Activated T-cell treated with anti-CD3 and anti-CD28 coated beads, Interleukin-2, amount 50 U/mL, for 1 hour (primary cell): Measurements from ENCODE around the gene GSTO1.
A peak's percentile ranks its signal among the peaks of the same experiment; 100 is the strongest.

Source experiments
- DNase-seq: peaks from one replicate; pipeline ENCODE4 v3.0.0-alpha.2; 2020

GSTO1 gene

DNA sequence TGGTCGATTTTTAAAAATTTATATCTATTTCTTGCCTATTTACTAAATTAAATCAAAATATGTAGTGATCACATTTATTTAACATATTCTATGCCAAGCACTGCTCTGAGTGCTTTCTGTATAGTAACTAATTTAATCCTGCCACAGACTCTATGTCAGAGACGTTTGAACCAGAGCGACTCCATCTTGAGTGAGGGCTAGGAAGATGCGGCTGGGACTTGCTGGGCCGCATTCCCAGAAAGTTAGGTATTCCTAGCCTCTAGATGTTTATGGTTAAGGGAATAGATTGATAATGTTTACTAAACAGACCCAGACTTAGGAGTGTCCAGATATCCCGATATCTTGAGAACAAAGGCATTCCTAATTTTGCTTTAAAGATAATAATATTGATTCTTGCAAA lies 3.2 kb upstream of the GSTO1 start:
- DNase-seq, result no peak

DNA sequence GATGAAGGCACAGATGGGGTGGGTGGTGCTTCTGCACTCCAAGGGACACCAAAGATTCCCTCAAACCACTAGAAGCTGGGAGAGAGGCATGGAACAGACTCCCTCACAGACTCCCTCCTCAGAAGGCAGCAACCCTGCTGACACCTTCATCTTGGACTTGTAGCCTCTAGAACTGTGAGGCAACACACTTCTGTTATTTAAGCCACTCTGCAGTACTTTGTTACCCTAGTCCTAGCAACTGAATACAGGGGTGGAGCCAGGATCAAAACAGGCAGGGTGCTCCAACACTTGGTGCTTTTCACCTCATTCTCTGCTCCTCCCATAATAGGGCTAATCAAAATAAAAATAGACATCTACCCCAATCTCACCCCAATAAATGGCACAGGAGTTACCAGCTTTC lies 2.3 kb upstream of the GSTO1 start:
- DNase-seq, result no peak

DNA sequence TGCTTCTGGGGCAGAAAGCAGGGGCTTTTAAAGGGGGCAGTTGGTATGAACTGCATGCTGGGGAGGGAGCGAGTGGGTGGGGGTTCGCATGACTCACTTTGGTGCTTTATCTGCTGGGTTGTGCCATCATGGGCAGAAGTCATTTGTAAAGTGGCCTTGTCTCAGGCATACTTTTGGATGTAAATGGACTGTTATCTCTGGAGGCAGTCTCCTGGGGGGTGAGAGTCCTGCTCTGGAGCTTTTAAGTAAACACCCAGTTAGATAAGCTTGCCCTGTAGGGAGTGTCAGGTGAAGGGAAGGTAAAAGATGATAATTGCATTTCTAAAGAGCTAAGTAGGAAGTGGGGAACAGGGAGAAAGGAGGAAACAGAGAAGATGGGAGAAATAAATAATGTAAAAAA lies 1.6 kb upstream of the GSTO1 start:
- no peak for DNase-seq

DNA sequence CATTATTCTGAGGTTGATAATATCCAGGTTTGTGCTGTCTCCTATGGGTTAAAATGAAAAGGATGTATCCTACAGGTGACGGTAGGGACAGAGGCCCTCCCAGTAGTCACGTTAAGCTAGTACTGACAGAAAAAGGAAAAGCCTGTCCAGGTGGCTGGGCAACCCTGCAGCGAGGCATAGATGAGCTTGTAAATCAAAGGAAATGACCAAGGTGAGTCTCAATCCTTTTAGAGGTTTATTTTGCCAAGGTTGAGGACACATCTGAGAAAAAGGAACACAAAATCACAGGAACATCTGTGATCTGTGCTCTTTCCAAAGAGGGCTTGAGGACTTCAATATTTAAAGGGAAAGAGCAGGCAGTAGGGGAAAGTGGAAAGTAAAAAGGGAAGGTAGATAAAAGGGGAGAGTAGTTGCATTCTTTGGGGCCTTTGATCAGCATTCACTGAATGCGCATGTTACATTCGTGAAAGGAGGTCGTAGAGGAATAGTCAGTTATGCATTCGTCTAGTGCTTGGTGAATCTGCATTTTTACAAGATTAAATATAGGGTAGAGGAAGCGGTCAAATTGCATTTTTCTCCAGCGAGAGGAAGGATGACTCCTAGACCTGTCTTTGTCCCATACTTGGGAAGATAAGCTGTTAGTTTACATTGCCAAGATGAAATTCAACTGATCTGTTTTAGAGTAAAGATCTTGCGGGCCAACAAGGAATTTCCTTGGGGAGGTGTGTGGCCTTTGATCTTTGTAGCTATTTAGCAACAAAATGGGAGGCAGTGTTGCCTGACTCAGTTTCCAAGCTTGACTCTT lies 884 bp upstream of the GSTO1 start:
- DNase-seq, result no peak

DNA sequence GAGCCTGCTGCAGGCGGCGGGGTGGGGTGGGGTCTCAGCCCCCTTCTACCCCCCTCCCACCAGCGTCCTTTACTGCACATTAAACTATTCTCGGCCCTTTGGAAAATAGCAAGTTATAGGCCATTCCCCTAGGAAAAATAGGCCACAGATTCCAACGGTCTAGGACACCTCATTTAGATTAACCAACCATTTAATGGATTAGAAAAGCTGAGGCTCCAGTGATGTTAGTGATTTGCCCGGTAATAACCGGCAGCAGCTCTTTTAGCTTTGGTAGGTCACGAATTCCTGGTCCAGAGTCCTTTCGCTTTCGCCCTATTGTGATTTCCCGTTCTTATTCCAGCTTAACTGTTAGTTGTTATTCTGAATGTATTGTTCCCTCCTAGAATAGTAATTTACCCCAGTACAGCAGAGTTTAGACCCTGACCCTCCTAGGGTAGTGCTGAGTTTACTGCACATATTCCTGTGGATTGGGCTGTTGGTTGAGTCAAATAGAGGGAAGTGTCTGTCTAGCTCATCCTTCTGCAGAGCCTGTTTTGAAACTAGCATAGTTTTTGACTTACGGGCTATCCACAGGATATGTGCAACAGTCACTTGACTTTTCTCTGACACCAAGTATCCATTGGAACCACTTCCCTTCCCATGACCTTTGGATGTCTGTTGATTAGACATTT lies 754 bp downstream of the GSTO1 start:
- no peak for DNase-seq

DNA sequence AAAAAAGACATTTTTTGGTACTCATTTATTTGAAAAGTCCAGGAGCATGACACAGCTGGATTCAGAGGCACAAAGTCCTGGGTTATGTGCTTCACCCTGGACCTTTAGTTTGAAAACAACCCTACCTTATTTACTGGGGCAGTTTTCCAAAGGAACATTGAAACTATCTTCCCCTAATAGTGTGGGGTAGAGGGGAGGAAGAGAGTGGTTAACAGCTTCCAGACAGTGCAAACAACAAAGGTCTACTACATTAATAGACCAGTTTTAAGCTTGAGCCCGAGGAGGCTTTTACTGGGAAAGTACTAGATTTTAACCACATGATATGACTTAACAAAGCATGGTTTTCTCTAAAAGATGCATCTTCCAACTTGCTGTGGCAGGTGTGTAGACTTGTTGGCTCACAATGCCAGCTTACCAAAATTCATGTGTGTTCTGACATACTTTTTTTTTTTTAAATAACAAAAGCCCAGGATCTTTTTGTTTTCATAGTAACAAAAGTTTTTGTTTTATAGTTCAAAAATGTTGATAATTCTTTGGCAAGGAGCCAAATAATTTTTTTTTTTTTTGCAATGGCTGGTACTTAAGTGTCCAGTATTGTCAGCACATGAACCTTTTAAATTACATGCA lies 1.8 kb downstream of the GSTO1 start:
- no peak for DNase-seq

DNA sequence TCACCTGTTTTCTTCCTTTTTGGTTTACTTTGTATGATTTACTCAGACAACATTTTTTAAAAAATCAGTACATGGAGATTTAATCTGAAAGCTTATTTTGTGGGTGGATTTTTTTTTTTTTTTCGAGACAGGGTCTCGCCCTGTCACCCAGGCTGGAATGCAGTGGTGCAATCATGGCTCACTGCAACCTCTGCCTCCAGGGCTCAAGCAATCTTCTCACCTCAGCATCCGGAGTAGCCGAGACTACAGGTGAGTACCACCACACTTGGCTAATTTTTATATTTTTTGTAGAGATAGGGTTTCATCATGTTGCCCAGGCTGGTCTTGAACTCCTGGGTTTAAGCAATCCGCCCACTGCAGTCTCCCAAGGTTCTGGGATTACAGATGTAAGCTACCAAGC lies 2.5 kb downstream of the GSTO1 start:
- DNase-seq, result no peak

DNA sequence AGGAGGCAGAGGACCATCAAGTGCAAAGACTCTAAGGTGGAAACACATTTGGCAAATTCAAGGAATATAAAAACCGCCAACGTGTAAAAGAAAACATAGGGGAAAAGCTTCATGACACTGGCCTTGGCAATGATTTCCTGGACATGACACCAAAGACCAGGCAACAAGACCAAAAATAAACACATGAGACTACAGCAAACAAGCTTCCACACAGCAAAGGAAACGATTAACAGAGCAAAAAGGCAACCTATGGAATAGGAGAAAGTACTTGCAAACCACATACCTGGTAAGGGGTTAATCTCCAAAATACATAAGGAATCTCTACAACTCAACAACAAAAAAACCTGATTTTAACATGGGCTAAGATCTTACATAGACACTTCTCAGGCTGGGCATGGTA lies 3.5 kb downstream of the GSTO1 start:
- DNase-seq, result no peak

DNA sequence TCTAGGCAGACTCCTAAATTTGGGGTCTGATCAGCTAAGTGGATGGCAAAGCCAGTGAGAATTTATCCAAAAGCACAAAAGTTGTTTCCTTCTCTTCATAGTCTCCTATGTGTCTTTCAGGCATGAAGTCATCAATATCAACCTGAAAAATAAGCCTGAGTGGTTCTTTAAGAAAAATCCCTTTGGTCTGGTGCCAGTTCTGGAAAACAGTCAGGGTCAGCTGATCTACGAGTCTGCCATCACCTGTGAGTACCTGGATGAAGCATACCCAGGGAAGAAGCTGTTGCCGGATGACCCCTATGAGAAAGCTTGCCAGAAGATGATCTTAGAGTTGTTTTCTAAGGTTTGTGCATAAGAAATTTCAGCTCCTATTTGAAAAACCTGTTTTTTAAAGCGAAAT lies 4.8 kb downstream of the GSTO1 start:
- no peak for DNase-seq

DNA sequence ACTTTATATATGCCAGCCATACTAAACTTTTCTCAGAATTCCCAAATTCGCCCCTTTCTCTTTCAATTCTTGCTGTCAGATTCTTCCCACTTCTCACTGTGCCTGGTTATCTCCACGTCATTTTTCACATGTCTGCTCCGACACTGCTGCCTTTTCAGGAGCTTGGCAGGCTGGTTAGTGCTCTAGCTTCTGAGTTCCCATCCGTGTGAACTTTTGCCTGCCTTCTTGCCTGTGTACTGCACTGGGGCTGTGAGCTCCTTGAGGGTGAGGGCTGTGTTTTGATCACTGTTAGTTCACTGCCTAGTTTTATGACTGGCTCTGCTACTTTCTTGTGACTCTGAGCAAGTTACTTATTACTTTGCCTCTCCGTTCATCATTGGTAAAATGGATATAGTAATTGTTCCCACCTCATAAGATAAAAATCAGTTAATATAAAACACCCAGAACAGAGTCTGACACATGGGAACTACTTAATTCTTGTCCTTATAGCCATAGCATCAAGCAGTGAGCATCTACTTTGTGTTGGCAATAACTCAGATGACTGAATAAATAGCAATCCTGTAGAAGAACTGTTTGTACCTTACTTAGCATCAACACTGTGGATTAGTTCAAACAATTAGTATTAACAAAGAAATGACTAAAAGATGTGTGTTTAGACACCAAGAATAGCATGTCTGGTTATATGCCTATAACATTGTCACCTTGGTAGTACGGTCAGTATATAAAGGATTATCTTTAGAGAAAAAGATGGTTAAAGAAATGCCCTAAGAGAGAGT lies 5.5 kb downstream of the GSTO1 start:
- no peak for DNase-seq

DNA sequence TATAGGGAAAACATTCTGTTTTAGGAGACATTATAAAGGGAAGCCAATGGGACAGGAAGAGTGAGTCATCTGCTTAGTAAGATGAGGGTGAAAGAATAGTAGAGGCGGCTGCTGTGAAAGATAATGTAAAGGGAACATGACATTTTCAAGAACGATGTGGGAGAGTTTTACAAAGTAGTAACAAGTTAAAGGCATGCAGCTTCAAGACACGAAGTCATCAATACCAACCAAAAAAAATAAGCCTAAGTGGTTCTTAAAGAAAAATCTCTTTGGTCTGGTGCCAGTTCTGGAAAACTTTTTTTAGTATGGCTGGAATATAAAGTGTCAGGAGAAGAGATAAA lies 6.1 kb downstream of the GSTO1 start:
- no peak for DNase-seq

DNA sequence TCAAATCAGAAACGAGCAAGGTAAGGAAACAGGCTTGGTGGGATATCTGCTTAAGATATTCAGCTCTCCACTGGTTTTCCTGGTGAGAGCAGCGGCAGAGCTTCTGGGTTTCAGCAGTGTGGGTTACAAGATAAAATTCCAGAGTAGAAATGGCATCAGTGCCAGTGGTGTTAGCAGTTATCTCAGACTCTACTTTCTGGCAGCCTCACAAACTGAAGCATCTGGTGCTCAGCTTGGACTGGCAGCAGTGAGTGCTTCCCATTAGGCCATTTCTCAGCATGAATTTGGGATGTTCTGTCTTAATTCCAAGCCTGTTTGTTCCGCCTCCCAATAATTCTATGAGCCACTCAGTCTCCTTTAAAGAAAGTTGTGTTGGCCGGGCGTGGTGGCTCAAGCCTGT lies 7.4 kb downstream of the GSTO1 start:
- DNase-seq, result no peak

DNA sequence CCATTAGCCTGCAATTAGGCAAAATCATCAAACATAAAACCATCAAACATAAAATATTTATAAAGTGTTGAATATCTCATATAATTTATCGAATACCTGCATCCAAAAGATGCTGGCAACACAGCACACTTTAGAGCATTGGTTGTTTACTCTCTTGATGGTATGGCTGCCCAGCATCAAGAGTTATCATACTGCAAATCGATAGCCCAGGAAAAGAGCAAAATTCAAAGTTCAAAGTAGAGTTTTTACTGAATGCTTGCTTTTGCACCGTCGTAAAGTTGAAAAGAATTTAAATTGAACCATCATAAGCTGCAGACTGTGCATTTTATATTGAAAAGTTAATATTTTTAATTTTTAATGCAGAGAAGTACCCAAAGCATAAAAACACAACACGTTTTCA lies 10.1 kb downstream of the GSTO1 start:
- DNase-seq, result no peak

DNA sequence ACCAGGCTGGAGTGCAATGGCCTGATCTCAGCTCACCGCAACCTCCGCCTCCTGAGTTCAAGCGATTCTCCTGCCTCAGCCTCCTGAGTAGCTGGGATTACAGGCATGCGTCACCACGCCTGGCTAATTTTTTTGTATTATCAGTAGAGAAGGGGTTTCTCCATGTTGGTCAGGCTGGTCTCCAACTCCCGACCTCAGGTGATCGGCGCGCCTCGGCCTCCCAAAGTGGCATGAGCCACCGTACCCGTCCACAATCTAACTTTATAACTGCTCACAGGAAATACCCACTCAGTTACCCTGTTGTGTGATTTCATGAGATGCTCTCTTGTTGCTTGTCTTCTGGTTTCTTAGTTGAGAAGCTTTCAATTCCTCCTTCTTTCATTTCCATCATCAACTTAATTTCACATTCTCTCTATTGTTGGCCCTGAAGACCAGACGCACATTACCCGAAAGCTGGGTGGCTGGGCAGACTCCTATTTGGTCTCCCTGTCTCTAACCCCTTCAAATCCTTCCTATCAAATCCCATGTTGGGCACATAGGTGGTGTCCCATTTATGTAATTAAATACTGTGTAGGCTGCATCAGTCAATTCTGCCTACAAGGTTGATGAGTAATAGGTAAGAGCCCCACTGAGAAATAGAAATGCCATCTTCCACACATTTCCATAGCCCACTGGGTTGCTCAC lies 13.2 kb downstream of the GSTO1 start:
- no peak for DNase-seq

DNA sequence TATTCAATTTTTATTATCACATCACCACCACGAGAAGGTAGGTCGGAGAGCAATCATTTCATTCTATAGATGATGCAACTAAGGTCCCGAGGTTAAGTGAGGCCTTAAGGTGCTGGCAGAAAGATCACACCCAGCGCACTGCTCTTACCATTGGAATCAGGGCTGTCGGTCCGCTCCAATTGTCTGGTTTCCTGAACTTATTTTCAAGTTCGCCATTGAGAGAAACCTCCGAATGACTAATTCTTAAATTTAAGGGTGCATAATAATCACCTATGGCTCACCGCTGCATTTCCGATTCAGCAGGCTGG lies 13.7 kb downstream of the GSTO1 start:
- DNase-seq, result no peak

DNA sequence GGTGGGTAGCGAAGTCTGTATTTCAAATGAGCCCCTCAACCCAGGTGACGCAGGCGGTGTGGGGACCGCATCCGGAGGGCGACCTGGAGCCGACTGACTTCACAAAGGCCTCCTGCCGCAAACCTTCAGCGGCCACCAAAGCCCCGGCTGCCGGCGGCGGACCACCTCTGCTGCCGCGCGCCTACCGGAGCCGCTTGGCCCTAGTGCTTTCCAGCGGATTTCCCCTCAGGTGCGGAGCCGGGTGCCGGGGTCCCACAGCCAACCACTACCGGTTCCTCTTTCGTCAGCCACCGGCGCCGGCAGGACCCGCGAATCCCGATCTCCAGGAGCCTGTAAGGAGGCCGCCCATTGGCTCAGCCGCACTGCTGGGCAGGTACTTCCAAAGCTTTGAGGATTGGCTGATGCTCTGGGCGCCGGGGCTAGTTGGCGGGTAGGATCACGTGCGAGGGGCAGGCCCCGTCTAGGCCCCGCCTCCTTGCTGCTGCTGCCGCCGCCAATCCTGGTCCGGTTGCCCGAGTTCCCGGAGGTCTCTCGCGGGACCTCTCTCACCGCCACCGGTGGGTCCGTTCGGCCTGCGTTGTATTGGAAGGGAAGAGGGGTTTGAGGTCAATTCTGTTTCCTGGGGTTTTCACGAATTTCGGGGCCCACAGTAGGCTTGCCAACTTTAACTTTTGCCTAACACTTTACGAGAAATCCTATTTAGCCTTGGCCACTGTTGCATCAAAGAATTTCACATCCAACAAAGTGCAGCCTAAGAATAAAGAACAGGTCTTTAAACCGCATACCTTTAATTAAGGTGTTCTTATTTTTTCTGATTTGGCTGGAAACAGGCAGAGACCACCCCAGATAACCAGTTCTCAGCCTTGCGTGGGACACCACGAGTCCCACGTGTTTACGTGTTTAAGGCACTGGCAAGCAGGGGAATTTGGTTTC lies 14.3 kb downstream of the GSTO1 start, which contains the start of gene GSTO2:
Gene GSTO2, plus strand, starts transcription at position 472 of the 933 bp plus-strand sequence. CDS start 5,732 bp downstream, outside the sequence.
- DNase-seq, result peak; percentile 95

DNA sequence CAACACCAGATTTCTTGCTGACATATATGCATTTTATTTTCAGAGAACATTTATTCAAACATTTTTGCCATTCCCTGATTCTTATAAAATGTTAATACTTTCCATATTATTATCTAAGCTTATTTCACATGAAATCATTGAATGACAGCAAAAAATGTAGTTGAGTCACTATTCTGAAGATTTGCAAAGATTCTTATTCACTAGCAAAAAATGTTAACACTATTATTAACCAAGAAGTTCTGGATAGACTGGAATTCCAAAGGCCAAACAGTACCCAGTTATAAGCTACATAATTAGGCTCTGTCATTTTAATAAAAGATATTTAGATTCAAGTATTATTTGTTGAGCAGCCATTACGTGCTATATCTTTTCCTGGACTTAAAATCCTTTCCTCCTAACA lies 18.6 kb downstream of the GSTO1 start:
- no peak for DNase-seq

DNA sequence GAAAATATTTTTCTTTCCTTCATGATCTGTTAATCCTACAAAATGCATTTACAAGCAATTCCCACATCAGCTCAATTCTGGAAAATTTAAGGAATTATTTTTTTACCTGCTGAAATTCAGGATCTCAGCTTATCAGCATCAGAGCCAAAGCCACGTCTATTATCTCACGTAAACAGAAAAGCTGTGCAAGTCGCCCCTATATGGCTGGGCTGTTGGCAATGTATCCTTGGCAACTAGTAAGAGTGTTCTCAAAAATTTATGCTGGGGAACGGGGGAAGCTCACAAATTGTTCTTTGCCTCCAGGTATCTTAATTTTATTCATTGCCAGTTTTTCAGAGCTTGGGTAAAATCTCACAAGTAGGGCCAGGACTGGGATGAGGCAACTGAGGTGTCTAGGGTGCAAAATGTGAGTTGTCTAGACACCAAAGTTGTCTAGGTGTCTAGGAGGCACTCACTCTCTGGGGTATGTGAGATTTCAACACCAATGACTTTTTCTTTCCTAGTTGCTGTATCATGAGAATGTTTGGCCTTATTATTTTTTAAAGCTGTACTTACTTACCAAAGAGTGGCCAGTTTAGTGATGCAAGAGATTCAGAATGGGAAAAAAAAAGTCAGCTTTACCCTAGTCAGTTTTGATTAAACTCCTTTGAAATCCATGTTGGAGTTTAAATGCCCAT lies 19.3 kb downstream of the GSTO1 start:
- DNase-seq, result no peak

DNA sequence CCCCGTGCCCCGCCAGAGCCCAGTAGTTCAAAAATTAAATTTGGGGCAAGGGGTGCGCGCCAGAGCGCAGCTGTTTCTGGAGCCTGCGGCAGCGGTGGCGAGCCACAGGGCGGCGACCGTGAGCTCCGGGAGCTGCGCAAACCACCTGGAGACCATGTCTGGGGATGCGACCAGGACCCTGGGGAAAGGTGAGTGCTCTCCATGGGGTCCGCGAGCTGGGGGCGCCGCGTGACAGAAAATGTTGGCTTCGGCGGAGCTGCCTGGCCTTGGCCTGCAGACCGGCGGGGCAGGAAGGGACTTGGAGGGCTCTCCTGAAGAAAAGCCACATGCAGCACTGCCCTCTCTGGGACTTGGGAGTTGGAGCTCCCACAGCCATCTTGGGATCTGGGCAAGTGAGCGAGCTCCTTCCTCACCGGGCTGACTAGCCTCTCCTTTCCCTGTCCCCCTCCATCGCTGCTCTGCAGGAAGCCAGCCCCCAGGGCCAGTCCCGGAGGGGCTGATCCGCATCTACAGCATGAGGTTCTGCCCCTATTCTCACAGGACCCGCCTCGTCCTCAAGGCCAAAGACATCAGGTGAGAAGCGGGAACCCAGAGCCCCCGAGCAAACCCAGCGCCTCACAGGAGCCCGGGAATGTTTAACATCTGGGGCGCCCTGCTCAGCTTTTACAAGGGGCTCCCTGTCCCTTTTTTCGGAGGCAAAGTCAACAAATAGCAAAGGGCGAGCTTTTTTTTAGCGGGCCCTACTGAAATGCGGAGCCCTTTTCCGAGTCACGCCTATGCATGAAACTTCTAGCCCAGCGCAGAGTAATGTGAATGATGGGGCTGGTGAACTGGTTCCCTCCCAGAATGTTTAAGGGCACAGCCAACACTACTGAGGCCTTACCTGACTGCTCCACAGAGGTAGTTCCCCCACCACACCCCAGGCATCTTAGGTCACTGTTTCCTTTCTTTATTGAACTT lies 20.4 kb downstream of the GSTO1 start:
- peak; percentile 66 for DNase-seq

DNA sequence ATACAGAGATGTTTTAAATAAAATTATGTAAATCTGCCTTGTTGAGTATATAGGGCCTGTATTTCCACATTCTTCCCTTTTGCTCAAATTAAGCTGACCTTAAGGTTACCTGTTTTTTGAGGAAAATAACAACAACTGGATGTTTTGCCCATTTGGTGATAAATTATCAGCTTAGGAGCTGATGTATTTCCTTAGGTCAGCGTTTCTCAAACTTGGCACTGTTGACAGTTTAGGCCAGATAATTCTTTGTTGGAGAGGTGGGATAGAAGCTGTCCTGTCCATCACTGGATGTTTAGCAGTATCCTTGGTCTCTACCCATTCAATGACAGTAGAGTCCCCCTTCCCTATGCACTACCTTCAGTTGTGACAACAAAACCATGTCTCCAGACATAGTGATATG lies 21.5 kb downstream of the GSTO1 start:
- DNase-seq, result no peak
